Bronchial epithelial cell (primary cell): Measurements from ENCODE around the gene LRRC8B. TPM values are rescaled to one million over a fixed set of nuclear protein-coding genes. Genes with fewer than 3 reads are reported as not detected.

Source experiments
- DNase-seq: peaks from one replicate; pipeline ENCODE4 v3.0.0-alpha.2; 2010; ENCODE audit warnings: low read depth
- FAIRE-seq: peaks from 2 replicates; lab custom pipeline; 2011; peaks lifted over from hg19 to GRCh38; lab: Jason Lieb, UNC
- H3K27me3 ChIP-seq: 2 replicates; pipeline ENCODE4 v1.5.1; 2011; ENCODE audit warnings: low read length; ENCODE audit not compliant: control insufficient read depth, insufficient read depth
- H3K36me3 ChIP-seq: 2 replicates; pipeline ENCODE4 v1.5.1; 2011; ENCODE audit warnings: low read length; ENCODE audit not compliant: control insufficient read depth, insufficient read depth
- H3K4me3 ChIP-seq: 2 replicates; pipeline ENCODE4 v1.5.1; 2011; ENCODE audit warnings: mild to moderate bottlenecking, low read depth, low read length, control low read depth
- total RNA-seq: library from RNA; depleted of rRNA; stranded (reverse); fragments of >200 nt; gene quantifications from 2 replicates; pipeline ENCODE4 v1.2.1, GENCODE V29; 2014
- TF ChIP-seq, protein P1 (sequence below): IDR thresholded peaks from 2 replicates; pipeline ENCODE4 v1.5.1; 2011; ENCODE audit warnings: mild to moderate bottlenecking, moderate library complexity, low read length, control low read depth, inconsistent platforms; ENCODE audit not compliant: insufficient read depth, severe bottlenecking

LRRC8B gene
- total RNA-seq, 1 donor from 2014 or later: 7.6 TPM

DNA sequence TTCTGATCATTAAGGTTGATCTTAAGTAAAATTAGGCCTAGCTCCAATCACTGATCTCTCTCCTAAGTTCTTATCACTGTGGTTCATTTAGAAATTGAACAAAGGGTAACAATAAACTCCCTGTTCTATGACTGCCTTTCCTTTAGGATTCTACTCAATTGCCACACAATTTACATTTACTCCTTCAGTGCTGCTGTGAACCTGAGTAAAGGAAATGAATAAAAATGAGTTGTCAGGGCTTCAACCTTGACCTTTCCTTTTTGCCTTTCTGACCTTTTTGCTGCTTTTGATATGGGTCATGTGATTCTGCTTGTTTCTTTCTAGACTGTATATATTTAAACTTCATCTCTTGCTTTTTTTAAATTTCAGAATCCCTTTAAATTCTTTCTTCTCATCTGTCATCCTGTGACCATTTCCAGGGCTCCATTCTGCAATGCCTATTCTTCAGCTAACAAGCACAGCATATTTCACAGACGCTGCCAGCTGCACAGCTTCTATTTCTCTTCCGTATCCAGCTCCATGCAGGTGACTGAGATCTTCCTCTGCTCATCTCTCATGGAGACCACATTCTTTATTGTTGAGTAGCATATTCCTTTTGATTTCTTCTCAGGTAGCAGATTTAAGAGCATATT is 3.2 kb downstream of the LRRC8B start:
- H3K36me3 ChIP-seq: no peaks in the 10 kb centered on the region
- H3K27me3 ChIP-seq: no peaks in the 10 kb centered on the region
- TF ChIP-seq, protein P1, sequence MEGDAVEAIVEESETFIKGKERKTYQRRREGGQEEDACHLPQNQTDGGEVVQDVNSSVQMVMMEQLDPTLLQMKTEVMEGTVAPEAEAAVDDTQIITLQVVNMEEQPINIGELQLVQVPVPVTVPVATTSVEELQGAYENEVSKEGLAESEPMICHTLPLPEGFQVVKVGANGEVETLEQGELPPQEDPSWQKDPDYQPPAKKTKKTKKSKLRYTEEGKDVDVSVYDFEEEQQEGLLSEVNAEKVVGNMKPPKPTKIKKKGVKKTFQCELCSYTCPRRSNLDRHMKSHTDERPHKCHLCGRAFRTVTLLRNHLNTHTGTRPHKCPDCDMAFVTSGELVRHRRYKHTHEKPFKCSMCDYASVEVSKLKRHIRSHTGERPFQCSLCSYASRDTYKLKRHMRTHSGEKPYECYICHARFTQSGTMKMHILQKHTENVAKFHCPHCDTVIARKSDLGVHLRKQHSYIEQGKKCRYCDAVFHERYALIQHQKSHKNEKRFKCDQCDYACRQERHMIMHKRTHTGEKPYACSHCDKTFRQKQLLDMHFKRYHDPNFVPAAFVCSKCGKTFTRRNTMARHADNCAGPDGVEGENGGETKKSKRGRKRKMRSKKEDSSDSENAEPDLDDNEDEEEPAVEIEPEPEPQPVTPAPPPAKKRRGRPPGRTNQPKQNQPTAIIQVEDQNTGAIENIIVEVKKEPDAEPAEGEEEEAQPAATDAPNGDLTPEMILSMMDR: no peak
- no peak for DNase-seq
- H3K4me3 ChIP-seq: no peak overlapping the region
- FAIRE-seq: no peak

- H3K36me3 ChIP-seq: no peaks in the 10 kb centered on the region
- DNase-seq (no peak), FAIRE-seq (no peak)
- H3K4me3 ChIP-seq: no peak overlapping the region
- no peaks in the 10 kb centered on the region for H3K27me3 ChIP-seq
- TF ChIP-seq, protein P1: no peak
These were observed 3.8 kb downstream of the LRRC8B start for GRCh38 chr1:89528382-89528780.

DNA sequence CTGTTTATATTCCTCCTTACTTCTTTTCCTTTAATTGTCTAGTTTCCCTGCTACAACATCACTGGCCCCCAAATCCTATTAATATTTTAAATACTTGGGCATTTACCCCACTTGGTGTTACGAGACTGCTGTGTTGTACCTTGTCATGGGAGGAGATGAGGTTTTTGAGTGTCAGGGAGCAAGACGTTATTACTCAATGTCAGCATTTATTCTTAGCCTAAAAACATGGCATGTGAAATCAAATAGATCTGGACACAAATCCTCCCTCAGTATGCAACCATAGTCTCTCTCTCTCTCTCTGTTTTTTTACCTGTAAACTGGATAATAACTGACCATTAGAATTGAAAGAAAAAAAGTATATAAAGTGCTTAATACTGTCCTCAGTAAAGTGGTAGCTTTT is 4.6 kb downstream of the LRRC8B start:
- Histone ChIP-seq H3K36me3 (no peaks in the 10 kb centered on the region), H3K4me3 (no peak overlapping the region), H3K27me3 (no peaks in the 10 kb centered on the region)
- no peak for DNase-seq
- TF ChIP-seq, protein P1: no peak
- no peak for FAIRE-seq

DNA sequence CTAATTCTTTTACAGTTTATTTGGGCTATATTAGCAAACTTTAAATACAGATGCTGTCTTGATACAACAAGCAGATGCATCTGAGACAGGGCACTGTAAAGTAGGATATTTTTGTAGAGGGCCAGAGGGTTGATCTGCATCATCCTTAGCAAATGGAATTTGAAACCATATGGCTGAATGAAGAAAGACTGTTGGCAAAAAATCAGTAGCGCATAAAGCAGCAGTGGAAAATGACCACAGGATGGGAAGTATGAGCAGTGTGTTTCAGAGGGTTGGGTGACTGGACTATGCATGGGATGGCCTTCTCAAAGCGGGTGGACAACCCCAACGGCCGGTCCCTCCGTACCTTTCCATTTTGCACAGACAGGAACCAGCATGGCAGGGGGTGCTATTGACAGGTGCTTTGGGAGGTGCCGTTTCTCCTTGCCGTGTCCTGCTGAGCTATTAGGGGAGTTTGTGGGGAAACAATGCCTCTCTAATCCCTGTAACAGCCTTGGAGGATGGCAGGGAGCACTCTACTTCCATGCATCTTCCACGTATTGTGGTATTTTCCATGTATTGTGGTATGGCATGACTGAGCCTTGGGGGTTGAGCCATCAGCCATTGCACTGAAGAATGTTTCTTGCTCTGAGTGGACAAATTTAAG is 5.9 kb downstream of the LRRC8B start:
- no peak overlapping the region for H3K4me3 ChIP-seq
- no peak for DNase-seq
- FAIRE-seq: no peak
- H3K27me3 ChIP-seq: no peaks in the 10 kb centered on the region
- no peaks in the 10 kb centered on the region for H3K36me3 ChIP-seq
- TF ChIP-seq, protein P1: no peak

DNA sequence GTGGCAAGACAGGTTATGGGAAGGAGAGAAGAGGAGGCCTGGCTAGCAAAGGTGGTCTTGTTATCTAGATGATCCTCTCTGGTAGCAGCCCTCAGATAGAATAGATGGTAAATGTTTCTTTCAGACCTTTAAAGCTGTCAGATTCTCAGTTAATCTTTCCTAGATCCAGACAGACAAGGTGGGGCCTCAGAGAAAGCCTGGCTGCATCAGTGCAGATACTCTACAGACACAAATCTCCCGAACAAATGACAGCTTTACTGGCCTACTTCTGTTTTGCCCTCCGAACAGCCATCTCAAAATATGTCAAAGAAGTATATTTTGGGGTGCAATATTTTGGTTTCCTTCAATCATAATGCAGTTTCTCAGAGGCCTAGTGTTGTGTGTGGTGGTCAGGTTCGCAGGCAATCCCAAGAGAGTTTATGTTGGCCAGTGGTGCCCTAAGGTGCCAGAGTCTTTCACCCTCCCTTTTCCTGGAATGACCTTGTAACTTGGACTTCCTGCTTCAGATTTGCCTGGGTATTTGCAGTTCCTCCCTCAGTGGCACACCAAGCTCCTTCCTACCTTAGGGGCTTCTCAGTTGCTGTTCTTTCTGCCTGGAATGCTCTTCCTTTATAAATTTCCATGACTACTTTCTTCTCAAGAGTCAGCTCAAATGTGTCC is 7.0 kb downstream of the LRRC8B start:
- TF ChIP-seq, protein P1: no peak
- FAIRE-seq (no peak), DNase-seq (no peak)
- Histone ChIP-seq H3K27me3 (no peaks in the 10 kb centered on the region), H3K4me3 (no peak overlapping the region), H3K36me3 (no peaks in the 10 kb centered on the region)
